DOHH2 (cell line): Measurements from ENCODE around the gene CYP27B1.

Experiments used
- H3F3A ChIP-seq: fragments of 200-600 bp; sonication (generic), shearing (Covaris generic); 2 replicates; pipeline ENCODE4 v1.6.0; 2016; ENCODE audit warnings: antibody characterized with exemption, mild to moderate bottlenecking; ENCODE audit not compliant: control insufficient read depth, insufficient read depth
- H3K27ac ChIP-seq: fragments of 200-600 bp; sonication (generic); 2 replicates; pipeline ENCODE4 v1.5.1; 2014; ENCODE audit warnings: low read depth, mild to moderate bottlenecking, low read length, moderate library complexity
- H3K27me3 ChIP-seq: fragments of 200-600 bp; sonication (generic); 2 replicates; pipeline ENCODE4 v1.6.1; 2014; ENCODE audit warnings: mild to moderate bottlenecking, low read length, mixed read lengths; ENCODE audit not compliant: control insufficient read depth
- H3K36me3 ChIP-seq: fragments of 200-600 bp; sonication (generic); 2 replicates; pipeline ENCODE4 v1.6.1; 2014; ENCODE audit warnings: mild to moderate bottlenecking, low read length, moderate library complexity, mixed read lengths; ENCODE audit not compliant: control insufficient read depth
- H3K4me1 ChIP-seq: fragments of 200-600 bp; sonication (generic); 2 replicates; pipeline ENCODE4 v1.6.1; 2014; ENCODE audit warnings: mild to moderate bottlenecking, low read length, mixed read lengths; ENCODE audit not compliant: control insufficient read depth
- H3K4me2 ChIP-seq: fragments of 200-600 bp; sonication (generic); 2 replicates; pipeline ENCODE4 v1.6.0; 2014; ENCODE audit warnings: mild to moderate bottlenecking, low read length, moderate library complexity
- H3K4me3 ChIP-seq: fragments of 200-600 bp; sonication (generic); 2 replicates; pipeline ENCODE4 v1.5.1; 2014; ENCODE audit warnings: mild to moderate bottlenecking, low read length, mixed read lengths
- H3K79me2 ChIP-seq: fragments of 200-600 bp; sonication (generic); 2 replicates; pipeline ENCODE4 v1.6.1; 2014; ENCODE audit warnings: mild to moderate bottlenecking, low read length, mixed read lengths; ENCODE audit not compliant: control insufficient read depth
- H3K9me2 ChIP-seq: fragments of 200-600 bp; sonication (generic); replicated peaks from 2 replicates; pipeline ENCODE4 v1.6.1; 2014; ENCODE audit warnings: mild to moderate bottlenecking, low read length, mixed read lengths; ENCODE audit not compliant: control insufficient read depth
- H3K9me3 ChIP-seq: fragments of 200-600 bp; sonication (generic); 2 replicates; pipeline ENCODE4 v1.6.1; 2014; ENCODE audit warnings: antibody characterized with exemption, low read length, mixed read lengths; ENCODE audit not compliant: control insufficient read depth, insufficient read depth
- H4K20me1 ChIP-seq: fragments of 200-600 bp; sonication (generic); 2 replicates; pipeline ENCODE4 v1.6.0; 2014; ENCODE audit warnings: low read depth, mild to moderate bottlenecking, antibody characterized with exemption, low read length, moderate library complexity; ENCODE audit not compliant: control insufficient read depth, insufficient read depth
- EZH2phosphoT487 ChIP-seq: fragments of 200-600 bp; sonication (generic); IDR thresholded peaks from 2 replicates; pipeline ENCODE4 v1.6.1; 2017; ENCODE audit warnings: borderline replicate concordance, mild to moderate bottlenecking, antibody characterized with exemption, low read length, moderate library complexity, mixed read lengths
- TF ChIP-seq, protein P1 (sequence below): fragments of 200-600 bp; sonication (generic); IDR thresholded peaks from one replicate; pipeline ENCODE4 v1.5.1; 2014; ENCODE audit warnings: antibody characterized with exemption, mild to moderate bottlenecking, low read depth, low read length; ENCODE audit not compliant: poor library complexity, severe bottlenecking

Gene CYP27B1

DNA sequence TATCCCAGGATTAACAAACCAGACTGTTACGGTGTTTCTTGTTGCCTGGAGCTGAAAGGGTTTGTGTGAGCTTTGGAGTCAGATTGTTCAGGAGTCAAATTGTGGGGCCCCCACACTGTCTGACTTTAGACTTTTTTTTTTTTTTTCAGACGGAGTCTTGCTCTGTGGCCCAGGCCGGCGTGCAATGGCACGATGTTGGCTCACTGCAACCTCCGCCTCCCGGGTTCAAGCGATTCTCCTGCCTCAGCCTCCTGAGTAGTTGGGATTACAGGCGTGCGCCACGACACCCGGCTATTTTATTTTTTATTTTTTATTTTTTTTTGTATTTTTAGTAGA, 16.6 kb upstream of the CYP27B1 start:
- Histone ChIP-seq H4K20me1 (peaks cover 4% of the 10 kb centered on the region; the same call in 1 of the 2 replicates), H3K36me3 (peaks cover 44% of the 10 kb centered on the region), H3K4me3 (peak overlapping the region; percentile 98), H3K4me2 (peak overlapping the region; percentile 97), H3K27ac (no peak overlapping the region), H3F3A (no peaks in the 10 kb centered on the region), H3K9me3 (no peaks in the 10 kb centered on the region), H3K27me3 (no peaks in the 10 kb centered on the region), H3K9me2 (no peaks in the 10 kb centered on the region), H3K79me2 (peaks cover 32% of the 10 kb centered on the region), H3K4me1 (peaks cover 21% of the 10 kb centered on the region)
- no peak for TF ChIP-seq EZH2phosphoT487
- TF ChIP-seq, protein P1, sequence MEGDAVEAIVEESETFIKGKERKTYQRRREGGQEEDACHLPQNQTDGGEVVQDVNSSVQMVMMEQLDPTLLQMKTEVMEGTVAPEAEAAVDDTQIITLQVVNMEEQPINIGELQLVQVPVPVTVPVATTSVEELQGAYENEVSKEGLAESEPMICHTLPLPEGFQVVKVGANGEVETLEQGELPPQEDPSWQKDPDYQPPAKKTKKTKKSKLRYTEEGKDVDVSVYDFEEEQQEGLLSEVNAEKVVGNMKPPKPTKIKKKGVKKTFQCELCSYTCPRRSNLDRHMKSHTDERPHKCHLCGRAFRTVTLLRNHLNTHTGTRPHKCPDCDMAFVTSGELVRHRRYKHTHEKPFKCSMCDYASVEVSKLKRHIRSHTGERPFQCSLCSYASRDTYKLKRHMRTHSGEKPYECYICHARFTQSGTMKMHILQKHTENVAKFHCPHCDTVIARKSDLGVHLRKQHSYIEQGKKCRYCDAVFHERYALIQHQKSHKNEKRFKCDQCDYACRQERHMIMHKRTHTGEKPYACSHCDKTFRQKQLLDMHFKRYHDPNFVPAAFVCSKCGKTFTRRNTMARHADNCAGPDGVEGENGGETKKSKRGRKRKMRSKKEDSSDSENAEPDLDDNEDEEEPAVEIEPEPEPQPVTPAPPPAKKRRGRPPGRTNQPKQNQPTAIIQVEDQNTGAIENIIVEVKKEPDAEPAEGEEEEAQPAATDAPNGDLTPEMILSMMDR: no peak

DNA sequence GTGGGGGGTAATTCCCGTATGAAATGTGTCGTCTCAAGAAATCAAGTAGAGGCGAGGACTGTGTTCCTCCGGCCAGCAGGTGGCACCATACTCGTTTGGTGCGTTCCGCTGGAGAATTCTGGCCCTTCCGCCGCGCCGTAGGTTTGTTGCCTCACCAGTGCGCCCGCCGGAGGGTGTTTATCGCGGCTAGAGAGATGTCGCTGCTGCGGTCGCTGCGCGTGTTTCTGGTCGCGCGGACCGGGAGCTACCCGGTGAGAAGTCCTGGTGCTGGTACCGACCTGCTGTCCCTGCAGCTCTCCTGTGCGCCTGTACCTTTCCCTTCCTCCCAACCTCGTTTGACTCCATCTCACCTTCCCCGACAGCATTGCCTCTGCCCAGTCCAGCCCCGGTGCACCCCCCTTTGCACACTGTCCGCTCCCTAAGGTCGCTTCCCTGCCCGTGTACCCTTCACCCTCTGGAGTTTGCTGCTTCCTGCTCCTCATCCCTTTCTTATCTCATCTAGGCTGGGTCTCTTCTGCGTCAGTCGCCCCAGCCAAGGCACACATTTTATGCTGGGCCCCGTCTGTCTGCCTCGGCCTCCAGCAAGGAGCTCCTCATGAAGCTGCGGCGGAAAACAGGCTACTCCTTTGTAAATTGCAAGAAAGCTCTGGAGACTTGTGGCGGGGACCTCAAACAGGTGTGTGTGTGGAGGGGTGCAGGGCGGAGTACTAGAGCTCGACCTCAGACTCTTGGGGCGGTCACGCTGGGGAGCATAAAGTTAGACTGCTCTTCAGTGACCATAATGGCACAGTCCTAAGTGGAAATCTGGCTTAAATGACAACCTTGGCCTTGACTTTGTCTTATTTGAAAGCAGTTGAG, 16.0 kb upstream of the CYP27B1 start, which contains the start of gene TSFM:
TSS of gene TSFM (plus strand) at position 180 of the 858 bp plus-strand sequence. CDS start at position 195, 15 bp downstream.
- Histone ChIP-seq H3K27me3 (no peaks in the 10 kb centered on the region), H4K20me1 (peaks cover 4% of the 10 kb centered on the region; the same call in 1 of the 2 replicates), H3K27ac (peak within 1 kb of the TSS; percentile 22), H3K4me3 (peak within 1 kb of the TSS; percentile 98), H3K36me3 (peaks cover 40% of the 10 kb centered on the region), H3K79me2 (peaks cover 32% of the 10 kb centered on the region), H3K9me3 (no peaks in the 10 kb centered on the region), H3K9me2 (no peaks in the 10 kb centered on the region), H3K4me1 (peaks cover 21% of the 10 kb centered on the region), H3F3A (no peaks in the 10 kb centered on the region), H3K4me2 (peak within 1 kb of the TSS; percentile 97)
- TF ChIP-seq EZH2phosphoT487: no peak
- TF ChIP-seq, protein P1: peak; percentile 91

DNA sequence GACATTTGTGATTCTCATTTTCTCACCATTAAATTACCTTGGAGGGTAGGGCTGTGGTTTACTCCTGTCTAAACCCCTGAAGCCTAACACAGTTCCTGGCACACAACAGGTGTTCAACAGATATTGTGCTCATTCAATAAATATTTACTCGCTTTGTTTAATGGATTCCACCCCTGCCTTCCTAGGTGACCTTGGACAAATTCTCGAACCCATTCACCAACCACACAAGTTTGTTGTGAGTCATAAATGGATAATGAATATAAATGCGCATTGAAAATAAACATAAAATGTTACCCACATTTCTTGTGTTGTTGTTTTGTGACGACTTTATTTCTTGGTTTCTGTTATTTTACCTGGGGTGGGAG, 15.3 kb upstream of the CYP27B1 start:
- Histone ChIP-seq H3K9me2 (no peaks in the 10 kb centered on the region), H3F3A (no peaks in the 10 kb centered on the region), H3K27ac (peak overlapping the region; percentile 15), H3K79me2 (peaks cover 32% of the 10 kb centered on the region), H3K4me1 (peaks cover 21% of the 10 kb centered on the region), H3K36me3 (peaks cover 35% of the 10 kb centered on the region), H4K20me1 (peaks cover 4% of the 10 kb centered on the region; the same call in 1 of the 2 replicates), H3K27me3 (no peaks in the 10 kb centered on the region), H3K4me3 (peak overlapping the region; percentile 98), H3K9me3 (no peaks in the 10 kb centered on the region), H3K4me2 (peak overlapping the region; percentile 97)
- TF ChIP-seq, protein P1: no peak
- no peak for TF ChIP-seq EZH2phosphoT487
